HepG2 (cell line): Measurements from ENCODE around the gene C14orf93. TPM values are rescaled to one million over a fixed set of nuclear protein-coding genes. Genes with fewer than 3 reads are reported as not detected.

ENCODE experiments used
- ISX ChIP-seq: sonication (generic); formaldehyde crosslinking; conservative IDR thresholded peaks from 2 replicates; pipeline ENCODE4 v1.5.0; 2020; ENCODE audit warnings: missing genetic modification reagents
- MED13 ChIP-seq: sonication (generic); formaldehyde crosslinking; IDR thresholded peaks from 2 replicates; pipeline ENCODE4 v1.5.0; 2020; ENCODE audit warnings: missing genetic modification reagents
- NR3C1 ChIP-seq: sonication (generic); formaldehyde crosslinking; IDR thresholded peaks from 2 replicates; pipeline ENCODE4 v1.4.0; 2020; ENCODE audit warnings: missing genetic modification reagents
- SP140L ChIP-seq: sonication (generic); formaldehyde crosslinking; IDR thresholded peaks from 2 replicates; pipeline ENCODE4 v1.4.0; 2020; ENCODE audit warnings: missing genetic modification reagents, borderline replicate concordance
- SRSF1 ChIP-seq: fragments of 200-400 bp; formaldehyde crosslinking; optimal IDR thresholded peaks from 2 replicates; pipeline ENCODE3; 2017; ENCODE audit warnings: mild to moderate bottlenecking, low read depth, low read length, moderate library complexity
- ZNF142 ChIP-seq: sonication (generic); formaldehyde crosslinking; IDR thresholded peaks from 2 replicates; pipeline ENCODE4 v1.4.0; 2020; ENCODE audit warnings: missing genetic modification reagents
- ZNF224 ChIP-seq: sonication (generic); formaldehyde crosslinking; IDR thresholded peaks from 2 replicates; pipeline ENCODE4 v1.5.0; 2020; ENCODE audit warnings: mild to moderate bottlenecking, missing genetic modification reagents
- ZNF343 ChIP-seq: sonication (generic); formaldehyde crosslinking; IDR thresholded peaks from 2 replicates; pipeline ENCODE4 v1.4.0; 2020; ENCODE audit warnings: mild to moderate bottlenecking, missing genetic modification reagents
- ZNF737 ChIP-seq: sonication (generic); formaldehyde crosslinking; IDR thresholded peaks from 2 replicates; pipeline ENCODE4 v1.5.0; 2020; ENCODE audit warnings: missing genetic modification reagents, mild to moderate bottlenecking, borderline replicate concordance
- ZSCAN25 ChIP-seq: sonication (generic); formaldehyde crosslinking; IDR thresholded peaks from 2 replicates; pipeline ENCODE4 v1.8.0; 2022; ENCODE audit warnings: mild to moderate bottlenecking, missing genetic modification reagents
- polyA plus RNA-seq, 8 experiments: library from polyadenylated mRNA; depleted of rRNA in 3 of 8; stranded (reverse) in 7 of 8; unstranded in 1 of 8; fragments of >200 nt; fragmentation: Illumina TruSeq in 4 of 8; extraction: Trizol in 4 of 8; gene quantifications; 2 replicates each; pipeline versions ENCODE4 v1.2.1 to v1.2.3, GENCODE V29; 2011 to 2016; ENCODE audit warnings: low read depth in 4 of 8, missing spikeins in 1 of 8, mixed read lengths in 1 of 8; ENCODE audit not compliant: insufficient read depth in 1 of 8
- total RNA-seq, 5 experiments: library from RNA; depleted of rRNA; stranded (reverse); fragments of >200 nt; fragmentation: Illumina TruSeq; extraction: Trizol; gene quantifications; 2 replicates each; pipeline ENCODE4 v1.2.3, GENCODE V29; 2016; ENCODE audit warnings: low read depth in 1 of 5
- TF ChIP-seq, protein P1 (sequence below): sonication (generic); formaldehyde crosslinking; IDR thresholded peaks from 2 replicates; pipeline ENCODE4 v1.4.0; 2020; ENCODE audit warnings: mild to moderate bottlenecking, missing genetic modification reagents
- TF ChIP-seq, protein P2 (sequence below): sonication (generic); formaldehyde crosslinking; IDR thresholded peaks from 2 replicates; pipeline ENCODE4; 2020; ENCODE audit warnings: missing genetic modification reagents, mild to moderate bottlenecking, borderline replicate concordance

C14orf93 gene
- total and polyA plus RNA-seq, 2 of the 13 experiments (the other 11 are each of a cell fraction or from before 2014, with no cell fraction given) = 11.4 to 22.5 TPM

DNA sequence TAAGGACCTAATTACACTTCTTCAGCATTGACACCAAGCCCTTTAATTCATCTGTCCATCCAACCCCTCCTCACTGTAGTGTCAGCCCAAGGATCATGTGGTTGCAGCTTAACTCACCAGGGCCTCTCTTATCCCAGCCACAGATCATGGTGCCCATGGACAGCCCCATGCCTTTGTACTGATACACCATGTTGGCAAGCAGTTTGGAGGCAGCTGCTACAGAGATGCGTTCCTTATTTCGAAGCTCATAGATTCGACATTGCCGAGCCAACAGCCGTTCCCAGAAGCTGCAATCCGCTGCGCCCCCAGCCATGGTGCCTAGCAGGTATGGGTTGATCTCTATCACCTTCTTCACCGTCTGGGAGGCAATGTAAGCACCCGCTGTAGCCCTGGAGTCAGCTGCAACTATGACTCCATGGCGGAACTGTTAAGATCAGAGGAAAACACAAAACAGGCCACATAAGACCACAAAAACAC, 23.3 kb upstream of the C14orf93 start (continued):
- TF ChIP-seq, protein P1, sequence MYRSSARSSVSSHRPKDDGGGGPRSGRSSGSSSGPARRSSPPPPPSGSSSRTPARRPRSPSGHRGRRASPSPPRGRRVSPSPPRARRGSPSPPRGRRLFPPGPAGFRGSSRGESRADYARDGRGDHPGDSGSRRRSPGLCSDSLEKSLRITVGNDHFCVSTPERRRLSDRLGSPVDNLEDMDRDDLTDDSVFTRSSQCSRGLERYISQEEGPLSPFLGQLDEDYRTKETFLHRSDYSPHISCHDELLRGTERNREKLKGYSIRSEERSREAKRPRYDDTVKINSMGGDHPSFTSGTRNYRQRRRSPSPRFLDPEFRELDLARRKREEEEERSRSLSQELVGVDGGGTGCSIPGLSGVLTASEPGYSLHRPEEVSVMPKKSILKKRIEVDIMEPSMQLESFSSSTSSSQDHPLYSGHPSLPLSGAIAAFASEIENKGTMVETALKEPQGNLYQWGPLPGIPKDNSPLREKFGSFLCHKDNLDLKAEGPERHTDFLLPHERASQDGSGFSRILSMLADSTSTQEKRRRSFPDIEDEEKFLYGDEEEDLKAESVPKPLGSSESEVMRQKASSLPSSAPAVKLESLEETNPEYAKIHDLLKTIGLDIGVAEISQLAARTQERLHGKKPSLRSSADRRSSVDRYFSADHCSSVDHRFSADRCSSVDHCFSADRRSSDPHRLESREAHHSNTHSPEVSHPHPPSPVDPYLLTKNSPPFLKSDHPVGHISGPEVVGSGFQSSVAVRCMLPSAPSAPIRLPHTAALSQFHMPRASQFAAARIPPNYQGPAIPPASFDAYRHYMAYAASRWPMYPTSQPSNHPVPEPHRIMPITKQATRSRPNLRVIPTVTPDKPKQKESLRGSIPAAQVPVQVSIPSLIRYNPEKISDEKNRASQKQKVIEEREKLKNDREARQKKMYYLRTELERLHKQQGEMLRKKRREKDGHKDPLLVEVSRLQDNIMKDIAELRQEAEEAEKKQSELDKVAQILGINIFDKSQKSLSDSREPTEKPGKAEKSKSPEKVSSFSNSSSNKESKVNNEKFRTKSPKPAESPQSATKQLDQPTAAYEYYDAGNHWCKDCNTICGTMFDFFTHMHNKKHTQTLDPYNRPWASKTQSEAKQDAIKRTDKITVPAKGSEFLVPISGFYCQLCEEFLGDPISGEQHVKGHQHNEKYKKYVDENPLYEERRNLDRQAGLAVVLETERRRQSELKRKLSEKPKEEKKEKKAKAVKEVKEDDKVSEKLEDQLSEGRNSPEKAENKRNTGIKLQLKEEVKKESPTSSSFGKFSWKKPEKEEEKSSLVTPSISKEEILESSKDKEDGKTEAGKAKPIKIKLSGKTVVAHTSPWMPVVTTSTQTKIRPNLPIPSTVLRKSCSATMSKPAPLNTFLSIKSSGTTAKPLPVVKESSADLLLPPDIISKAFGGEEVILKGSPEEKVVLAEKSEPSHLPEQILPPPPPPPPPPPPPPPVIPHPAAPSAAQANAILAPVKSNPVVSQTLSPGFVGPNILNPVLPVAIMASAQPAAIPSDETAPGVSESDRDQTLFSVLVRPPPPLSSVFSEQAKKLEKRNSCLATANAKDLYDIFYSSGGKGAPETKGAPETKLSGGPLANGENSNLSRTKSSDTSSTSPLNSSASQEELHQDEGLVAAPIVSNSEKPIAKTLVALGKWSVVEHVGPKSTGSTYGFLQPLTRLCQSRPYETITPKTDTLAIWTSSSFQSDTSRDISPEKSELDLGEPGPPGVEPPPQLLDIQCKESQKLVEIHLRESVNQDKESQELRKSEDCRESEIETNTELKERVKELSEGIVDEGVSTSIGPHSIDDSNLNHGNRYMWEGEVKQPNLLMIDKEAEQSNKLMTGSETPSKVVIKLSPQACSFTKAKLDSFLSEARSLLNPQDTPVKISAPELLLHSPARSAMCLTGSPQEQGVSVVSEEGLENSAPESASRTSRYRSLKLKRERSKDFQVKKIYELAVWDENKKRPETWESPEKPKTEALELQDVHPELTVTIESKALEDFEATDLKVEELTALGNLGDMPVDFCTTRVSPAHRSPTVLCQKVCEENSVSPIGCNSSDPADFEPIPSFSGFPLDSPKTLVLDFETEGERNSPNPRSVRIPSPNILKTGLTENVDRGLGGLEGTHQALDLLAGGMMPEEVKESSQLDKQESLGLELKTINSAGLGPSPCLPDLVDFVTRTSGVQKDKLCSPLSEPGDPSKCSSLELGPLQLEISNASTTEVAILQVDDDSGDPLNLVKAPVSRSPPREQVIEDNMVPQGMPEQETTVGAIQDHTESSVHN (CRISPR knock-in tag) = 0 out of 2 replicates have a peak, but pooled peaks have one; percentile 39
- TF ChIP-seq NR3C1 (CRISPR knock-in tag) = no peak
- no peak for TF ChIP-seq SP140L (CRISPR knock-in tag)
- no peak for TF ChIP-seq ISX (CRISPR knock-in tag)
- TF ChIP-seq MED13 (CRISPR knock-in tag) = no peak
- no peak for TF ChIP-seq ZNF224 (CRISPR knock-in tag)
- TF ChIP-seq ZNF737 (CRISPR knock-in tag) = no peak
- TF ChIP-seq, protein P2, sequence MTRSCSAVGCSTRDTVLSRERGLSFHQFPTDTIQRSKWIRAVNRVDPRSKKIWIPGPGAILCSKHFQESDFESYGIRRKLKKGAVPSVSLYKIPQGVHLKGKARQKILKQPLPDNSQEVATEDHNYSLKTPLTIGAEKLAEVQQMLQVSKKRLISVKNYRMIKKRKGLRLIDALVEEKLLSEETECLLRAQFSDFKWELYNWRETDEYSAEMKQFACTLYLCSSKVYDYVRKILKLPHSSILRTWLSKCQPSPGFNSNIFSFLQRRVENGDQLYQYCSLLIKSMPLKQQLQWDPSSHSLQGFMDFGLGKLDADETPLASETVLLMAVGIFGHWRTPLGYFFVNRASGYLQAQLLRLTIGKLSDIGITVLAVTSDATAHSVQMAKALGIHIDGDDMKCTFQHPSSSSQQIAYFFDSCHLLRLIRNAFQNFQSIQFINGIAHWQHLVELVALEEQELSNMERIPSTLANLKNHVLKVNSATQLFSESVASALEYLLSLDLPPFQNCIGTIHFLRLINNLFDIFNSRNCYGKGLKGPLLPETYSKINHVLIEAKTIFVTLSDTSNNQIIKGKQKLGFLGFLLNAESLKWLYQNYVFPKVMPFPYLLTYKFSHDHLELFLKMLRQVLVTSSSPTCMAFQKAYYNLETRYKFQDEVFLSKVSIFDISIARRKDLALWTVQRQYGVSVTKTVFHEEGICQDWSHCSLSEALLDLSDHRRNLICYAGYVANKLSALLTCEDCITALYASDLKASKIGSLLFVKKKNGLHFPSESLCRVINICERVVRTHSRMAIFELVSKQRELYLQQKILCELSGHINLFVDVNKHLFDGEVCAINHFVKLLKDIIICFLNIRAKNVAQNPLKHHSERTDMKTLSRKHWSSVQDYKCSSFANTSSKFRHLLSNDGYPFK (CRISPR knock-in tag) = no peak
- TF ChIP-seq SRSF1 = no peak
- 0 out of 2 replicates have a peak, but pooled peaks have one; percentile 19 for TF ChIP-seq ZNF343
- TF ChIP-seq ZNF142 (CRISPR knock-in tag) = 0 out of 2 replicates have a peak, but pooled peaks have one; percentile 22
- TF ChIP-seq ZSCAN25 (CRISPR knock-in tag) = no peak
